Sigmoid colon (tissue), 4 donors: ENCODE data around the gene COMMD10.

ENCODE experiments used
- POLR2AphosphoS5 ChIP-seq, 4 donors: sonication (generic); formaldehyde crosslinking; IDR thresholded peaks; one replicate each; pipeline ENCODE4 v1.6.1; 2017; ENCODE audit warnings: antibody characterized with exemption in 4 of 4
- TF ChIP-seq, protein P1 (sequence below), 4 experiments: fragments of 450-650 bp in 3 of 4; fragments of 200-600 bp in 1 of 4; IDR thresholded peaks; one replicate each; pipeline ENCODE4 v1.5.1; 2016 to 2019; ENCODE audit warnings: antibody characterized with exemption in 4 of 4, mild to moderate bottlenecking in 3 of 4, moderate library complexity in 2 of 4

DNA sequence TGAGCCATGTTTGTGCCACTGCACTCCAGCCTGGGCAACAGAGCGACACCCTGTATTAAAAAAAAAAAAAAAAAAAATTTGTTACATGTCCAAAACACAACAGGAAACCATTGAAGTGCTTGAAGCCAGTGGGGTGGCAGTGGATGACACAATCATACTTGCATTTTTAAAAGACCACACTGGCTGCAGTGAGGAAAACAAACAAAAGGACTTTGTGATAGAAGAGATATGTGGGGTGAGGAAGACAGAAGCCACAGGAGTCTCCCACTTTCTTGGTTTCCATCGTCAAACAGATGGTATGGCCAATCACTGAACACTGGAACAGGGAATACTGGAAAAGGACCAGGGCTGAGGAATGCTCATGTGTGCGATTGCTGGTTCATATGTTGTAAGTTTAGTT is 20.9 kb upstream of the COMMD10 start:
- TF ChIP-seq, protein P1, sequence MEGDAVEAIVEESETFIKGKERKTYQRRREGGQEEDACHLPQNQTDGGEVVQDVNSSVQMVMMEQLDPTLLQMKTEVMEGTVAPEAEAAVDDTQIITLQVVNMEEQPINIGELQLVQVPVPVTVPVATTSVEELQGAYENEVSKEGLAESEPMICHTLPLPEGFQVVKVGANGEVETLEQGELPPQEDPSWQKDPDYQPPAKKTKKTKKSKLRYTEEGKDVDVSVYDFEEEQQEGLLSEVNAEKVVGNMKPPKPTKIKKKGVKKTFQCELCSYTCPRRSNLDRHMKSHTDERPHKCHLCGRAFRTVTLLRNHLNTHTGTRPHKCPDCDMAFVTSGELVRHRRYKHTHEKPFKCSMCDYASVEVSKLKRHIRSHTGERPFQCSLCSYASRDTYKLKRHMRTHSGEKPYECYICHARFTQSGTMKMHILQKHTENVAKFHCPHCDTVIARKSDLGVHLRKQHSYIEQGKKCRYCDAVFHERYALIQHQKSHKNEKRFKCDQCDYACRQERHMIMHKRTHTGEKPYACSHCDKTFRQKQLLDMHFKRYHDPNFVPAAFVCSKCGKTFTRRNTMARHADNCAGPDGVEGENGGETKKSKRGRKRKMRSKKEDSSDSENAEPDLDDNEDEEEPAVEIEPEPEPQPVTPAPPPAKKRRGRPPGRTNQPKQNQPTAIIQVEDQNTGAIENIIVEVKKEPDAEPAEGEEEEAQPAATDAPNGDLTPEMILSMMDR (IDR thresholded peaks at IDR 0.05) = no peak
- TF ChIP-seq POLR2AphosphoS5 (IDR thresholded peaks at IDR 0.05) = no peak
